ENCODE data around the gene EEF1AKMT2. TPM values are rescaled to one million over a fixed set of nuclear protein-coding genes. Genes with fewer than 3 reads are reported as not detected.

The EEF1AKMT2 gene
- total RNA-seq, 2 experiments from 2014 or later = 14.4 to 16.7 TPM

DNA sequence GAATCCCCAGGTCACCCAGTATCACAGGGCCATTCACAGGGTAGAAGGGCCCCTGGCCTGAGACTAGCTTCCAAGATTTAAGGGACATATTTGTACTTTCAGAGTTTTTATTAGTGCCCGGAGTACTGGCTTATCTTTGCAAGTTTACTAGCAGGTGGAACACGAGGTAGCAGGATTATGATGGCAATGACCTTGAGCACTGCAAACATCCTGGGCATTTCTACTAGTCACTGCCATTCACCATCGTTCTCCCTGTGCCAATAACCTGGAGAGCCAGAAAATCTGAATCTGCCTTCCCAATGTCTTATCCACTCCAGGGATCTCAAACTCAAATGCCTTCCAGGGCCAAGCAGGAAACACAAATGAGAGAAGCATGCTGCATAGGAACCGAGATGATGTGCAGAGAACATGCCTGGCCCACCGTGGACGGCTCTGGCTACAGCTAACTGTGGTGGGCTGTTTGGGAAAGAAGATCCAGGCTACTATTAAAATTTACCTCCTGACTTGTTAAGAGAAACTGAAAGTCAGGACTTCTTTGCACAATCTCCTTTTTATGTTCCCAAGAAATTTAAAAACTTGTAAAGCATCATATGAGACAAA is 64.2 kb downstream of the EEF1AKMT2 start:
- peaks cover 95% of the 10 kb centered on the region for H3K4me1 Mint-ChIP-seq (ENCODE audit: low read depth)
- TF ChIP-seq, protein P1, sequence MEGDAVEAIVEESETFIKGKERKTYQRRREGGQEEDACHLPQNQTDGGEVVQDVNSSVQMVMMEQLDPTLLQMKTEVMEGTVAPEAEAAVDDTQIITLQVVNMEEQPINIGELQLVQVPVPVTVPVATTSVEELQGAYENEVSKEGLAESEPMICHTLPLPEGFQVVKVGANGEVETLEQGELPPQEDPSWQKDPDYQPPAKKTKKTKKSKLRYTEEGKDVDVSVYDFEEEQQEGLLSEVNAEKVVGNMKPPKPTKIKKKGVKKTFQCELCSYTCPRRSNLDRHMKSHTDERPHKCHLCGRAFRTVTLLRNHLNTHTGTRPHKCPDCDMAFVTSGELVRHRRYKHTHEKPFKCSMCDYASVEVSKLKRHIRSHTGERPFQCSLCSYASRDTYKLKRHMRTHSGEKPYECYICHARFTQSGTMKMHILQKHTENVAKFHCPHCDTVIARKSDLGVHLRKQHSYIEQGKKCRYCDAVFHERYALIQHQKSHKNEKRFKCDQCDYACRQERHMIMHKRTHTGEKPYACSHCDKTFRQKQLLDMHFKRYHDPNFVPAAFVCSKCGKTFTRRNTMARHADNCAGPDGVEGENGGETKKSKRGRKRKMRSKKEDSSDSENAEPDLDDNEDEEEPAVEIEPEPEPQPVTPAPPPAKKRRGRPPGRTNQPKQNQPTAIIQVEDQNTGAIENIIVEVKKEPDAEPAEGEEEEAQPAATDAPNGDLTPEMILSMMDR (IDR thresholded peaks at IDR 0.05) = no peak
- H3K27ac Mint-ChIP-seq = peak overlapping the region; percentile 86

GRCh38 chr10:124725791-124726190 is 65.9 kb downstream of the EEF1AKMT2 start:
- H3K27ac Mint-ChIP-seq = peak overlapping the region; percentile 86

More for the DNA sequence above, 64.2 kb downstream of the EEF1AKMT2 start:
- ATAC-seq (ENCODE audit: poor library complexity) = no peak
- peak overlapping the region; percentile 43 for H3K4me3 Mint-ChIP-seq
- H3K4me1 ChIP-seq (ENCODE audit: insufficient read depth, low read length) = peaks cover 97% of the 10 kb centered on the region
- H3K9me3 Mint-ChIP-seq = no peaks in the 10 kb centered on the region
- intact Hi-C loops (cut with DNase I, micrococcal nuclease) = no loop called here
- H3K36me3 ChIP-seq (ENCODE audit: insufficient read depth, low read length) = peaks cover 19% of the 10 kb centered on the region
- H3K36me3 Mint-ChIP-seq (ENCODE audit: low read depth) = no peaks in the 10 kb centered on the region
- POLR2A ChIA-PET = interaction anchor here (0.9 to 9.0 kb wide), 6 partner anchors 9 to 101 kb away, joined by 4 to 83 read pairs (median 12); no protein-coding TSS in a partner anchor
- no peaks in the 10 kb centered on the region for H3K9me3 ChIP-seq (ENCODE audit: control insufficient read depth in 1 of 2, insufficient read depth in 1 of 2, low read length in 2 of 2)
- peak overlapping the region in 1 of 2 donors; percentile 61 for H3K27ac ChIP-seq (ENCODE audit: low read depth in 1 of 2, low read length in 2 of 2)
- no peak overlapping the region for H3K4me3 ChIP-seq (ENCODE audit: low read length)
- DNase-seq = peak in 1 of 14 experiments; percentile 20
- H3K27me3 Mint-ChIP-seq = no peaks in the 10 kb centered on the region
- H3K27me3 ChIP-seq (ENCODE audit: control insufficient read depth in 1 of 2, insufficient read depth in 2 of 2, low read length in 2 of 2) = no peaks in the 10 kb centered on the region
- CTCF ChIA-PET = interaction anchor here (1.7 to 17.5 kb wide), 5 partner anchors 6 to 80 kb away, joined by 4 to 253 read pairs (median 5); no protein-coding TSS in a partner anchor

DNA sequence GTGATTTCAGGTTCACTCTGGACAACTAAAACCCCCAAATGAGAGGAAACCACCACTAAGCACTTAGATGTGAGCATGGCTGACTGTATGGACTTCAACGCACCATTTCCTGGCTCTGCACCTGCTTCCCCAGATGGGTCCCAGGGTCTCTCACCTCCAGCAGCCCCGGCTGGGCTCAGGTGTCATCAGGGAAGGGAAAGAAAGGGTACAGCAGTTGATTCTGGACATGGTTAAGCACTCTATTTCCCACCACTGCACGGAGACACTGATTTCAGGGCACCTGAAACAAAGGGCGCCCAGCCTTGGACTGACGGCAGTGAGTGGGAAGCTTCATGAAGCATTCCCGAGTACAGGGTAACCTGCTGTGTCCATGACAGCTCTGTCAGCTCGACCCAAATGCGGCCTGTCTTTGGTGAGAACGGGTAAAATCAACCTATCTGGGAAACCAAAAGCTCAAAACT is 66.5 kb downstream of the EEF1AKMT2 start:
- TF ChIP-seq, protein P1 (IDR thresholded peaks at IDR 0.05) = no peak
- ATAC-seq (ENCODE audit: poor library complexity) (no peak), DNase-seq (peak in 1 of 14 experiments; percentile 27)
- Mint-ChIP-seq H3K9me3 (no peaks in the 10 kb centered on the region), H3K27ac (peak overlapping the region; percentile 86), H3K4me1 (ENCODE audit: low read depth) (peaks cover 94% of the 10 kb centered on the region), H3K27me3 (no peaks in the 10 kb centered on the region), H3K4me3 (peak overlapping the region; percentile 21), H3K36me3 (ENCODE audit: low read depth) (no peaks in the 10 kb centered on the region)
- POLR2A ChIA-PET = interaction anchor here (0.7 to 6.5 kb wide), 3 partner anchors 8 to 45 kb away, joined by 3 to 55 read pairs (median 3); no protein-coding TSS in a partner anchor
- CTCF ChIA-PET = interaction anchor here (1.1 to 17.5 kb wide), 2 partner anchors 10 to 37 kb away, joined by 4 to 253 read pairs; no protein-coding TSS in a partner anchor
- H3K4me1 ChIP-seq (ENCODE audit: insufficient read depth, low read length) = peaks cover 94% of the 10 kb centered on the region
- H3K36me3 ChIP-seq (ENCODE audit: insufficient read depth, low read length) = peaks cover 10% of the 10 kb centered on the region
- intact Hi-C loops (cut with DNase I, micrococcal nuclease) = no loop called here
- H3K4me3 ChIP-seq (ENCODE audit: low read length) = no peak overlapping the region
- H3K27me3 ChIP-seq (ENCODE audit: control insufficient read depth in 1 of 2, insufficient read depth in 2 of 2, low read length in 2 of 2) = no peaks in the 10 kb centered on the region
- H3K27ac ChIP-seq (ENCODE audit: low read depth in 1 of 2, low read length in 2 of 2) = peak overlapping the region in 1 of 2 donors; percentile 74
- no peaks in the 10 kb centered on the region for H3K9me3 ChIP-seq (ENCODE audit: control insufficient read depth in 1 of 2, insufficient read depth in 1 of 2, low read length in 2 of 2)

More at GRCh38 chr10:124725791-124726190, 65.9 kb downstream of the EEF1AKMT2 start:
- Mint-ChIP-seq H3K4me1 (ENCODE audit: low read depth) (peaks cover 95% of the 10 kb centered on the region), H3K4me3 (no peak overlapping the region), H3K36me3 (ENCODE audit: low read depth) (no peaks in the 10 kb centered on the region), H3K9me3 (no peaks in the 10 kb centered on the region), H3K27me3 (no peaks in the 10 kb centered on the region)
- Histone ChIP-seq H3K27ac (ENCODE audit: low read depth in 1 of 2, low read length in 2 of 2) (peak overlapping the region in 1 of 2 donors; percentile 23), H3K27me3 (ENCODE audit: control insufficient read depth in 1 of 2, insufficient read depth in 2 of 2, low read length in 2 of 2) (no peaks in the 10 kb centered on the region), H3K4me1 (ENCODE audit: insufficient read depth, low read length) (peaks cover 94% of the 10 kb centered on the region), H3K36me3 (ENCODE audit: insufficient read depth, low read length) (peaks cover 11% of the 10 kb centered on the region), H3K4me3 (ENCODE audit: low read length) (no peak overlapping the region), H3K9me3 (ENCODE audit: control insufficient read depth in 1 of 2, insufficient read depth in 1 of 2, low read length in 2 of 2) (no peaks in the 10 kb centered on the region)
- ATAC-seq (ENCODE audit: poor library complexity) (no peak), DNase-seq (no peak)
- TF ChIP-seq, protein P1 (IDR thresholded peaks at IDR 0.05) = no peak
- ChIA-PET POLR2A (interaction anchor here (6.5 kb wide), 1 partner anchor 15 kb away, joined by 55 read pairs; no protein-coding TSS in a partner anchor), CTCF (interaction anchor here (1.8 to 17.5 kb wide), 2 partner anchors 9 to 47 kb away, joined by 4 to 253 read pairs; no protein-coding TSS in a partner anchor)
- intact Hi-C loops (cut with DNase I, micrococcal nuclease) = no loop called here
